Suprapubic skin (tissue), 4 donors: Measurements from ENCODE around the gene CASK.

ENCODE experiments used
- CTCF ChIP-seq, 2 donors: fragments of 200-600 bp in 1 of 2; fragments of 450-650 bp in 1 of 2; sonication (generic) in 1 of 2; IDR thresholded peaks; one replicate each; pipeline ENCODE4 v1.5.1; 2016 to 2019; ENCODE audit warnings: antibody characterized with exemption in 2 of 2, mild to moderate bottlenecking in 1 of 2, moderate library complexity in 1 of 2
- EP300 ChIP-seq: sonication (generic); formaldehyde crosslinking; IDR thresholded peaks from one replicate; pipeline ENCODE4 v1.6.1; 2017; ENCODE audit warnings: antibody characterized with exemption
- POLR2A ChIP-seq, 2 donors: fragments of 450-650 bp; IDR thresholded peaks; one replicate each; pipeline ENCODE4 v1.6.1; 2017; ENCODE audit warnings: antibody characterized with exemption in 2 of 2, mild to moderate bottlenecking in 2 of 2, moderate library complexity in 2 of 2
- POLR2AphosphoS5 ChIP-seq, 3 donors: sonication (generic); formaldehyde crosslinking; IDR thresholded peaks; one replicate each; pipeline ENCODE4 v1.6.1; 2017; ENCODE audit warnings: antibody characterized with exemption in 3 of 3

DNA sequence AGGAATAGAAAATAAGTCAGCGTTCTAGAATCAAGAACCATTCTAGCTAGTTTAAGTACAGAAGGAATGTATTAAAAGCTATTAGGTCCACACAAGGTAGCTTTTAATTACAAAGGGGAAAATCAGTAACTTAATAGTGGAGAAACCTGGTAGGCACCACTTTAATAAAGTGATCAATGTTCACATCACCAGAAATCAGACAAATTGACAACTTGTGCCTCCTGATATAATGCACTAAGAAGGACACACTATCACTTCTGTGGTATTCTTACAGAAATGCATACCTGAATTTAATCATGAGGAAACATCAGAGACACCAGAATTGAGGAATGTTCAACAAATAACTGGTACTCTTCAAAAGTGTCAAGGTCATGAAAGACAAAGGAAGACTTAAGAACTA is 421.4 kb downstream of the CASK start:
- no peak for TF ChIP-seq CTCF (IDR thresholded peaks at IDR 0.05)
- TF ChIP-seq POLR2AphosphoS5 (IDR thresholded peaks at IDR 0.05): no peak
- TF ChIP-seq POLR2A (IDR thresholded peaks at IDR 0.05): no peak
- TF ChIP-seq EP300: no peak
